Neural progenitor cell (in vitro differentiated cells): ENCODE results near the gene WEE1. TPM values are rescaled to one million over a fixed set of nuclear protein-coding genes. Genes with fewer than 3 reads are reported as not detected.

Source experiments
- DNase-seq: peaks from one replicate; pipeline ENCODE4 v3.0.0-alpha.2; 2016; ENCODE audit warnings: low spot score
- H2AFZ ChIP-seq: fragments of 200-600 bp; sonication (generic); replicated peaks from 2 replicates; pipeline ENCODE4 v1.6.1; 2016; ENCODE audit warnings: antibody characterized with exemption
- H3F3A ChIP-seq: fragments of 200-600 bp; sonication (generic); 2 replicates; pipeline ENCODE4 v1.6.1; 2016; ENCODE audit warnings: antibody characterized with exemption, low read depth
- H3K27ac ChIP-seq: fragments of 200-600 bp; sonication (generic); 2 replicates; pipeline ENCODE4 v1.5.1; 2016; ENCODE audit warnings: mild to moderate bottlenecking
- H3K27me3 ChIP-seq: fragments of 200-600 bp; sonication (generic); 2 replicates; pipeline ENCODE4 v1.6.1; 2016; ENCODE audit warnings: mild to moderate bottlenecking, moderate library complexity
- H3K36me3 ChIP-seq: fragments of 200-600 bp; sonication (generic); 2 replicates; pipeline ENCODE4 v1.5.1; 2016
- H3K4me1 ChIP-seq: fragments of 200-600 bp; sonication (generic); 2 replicates; pipeline ENCODE4 v1.6.1; 2016; ENCODE audit warnings: mixed run types
- H3K4me2 ChIP-seq: fragments of 200-600 bp; sonication (generic); 2 replicates; pipeline ENCODE4 v1.6.1; 2016
- H3K4me3 ChIP-seq: fragments of 200-600 bp; sonication (generic); 2 replicates; pipeline ENCODE4 v1.5.1; 2016
- H3K79me2 ChIP-seq: fragments of 200-600 bp; sonication (generic); 2 replicates; pipeline ENCODE4 v1.6.1; 2016; ENCODE audit warnings: low read depth
- H3K9ac ChIP-seq: fragments of 200-600 bp; sonication (generic); 2 replicates; pipeline ENCODE4 v1.6.1; 2016
- H3K9me3 ChIP-seq: fragments of 200-600 bp; sonication (generic); 2 replicates; pipeline ENCODE4 v1.5.1; 2016; ENCODE audit warnings: low read depth
- H4K20me1 ChIP-seq: fragments of 200-600 bp; sonication (generic); 2 replicates; pipeline ENCODE4 v1.6.1; 2016; ENCODE audit warnings: low read depth
- H3K27ac Mint-ChIP-seq: 3 replicates; pipeline ENCODE4 v1.8.0; 2021; ENCODE audit warnings: mixed read lengths
- H3K27me3 Mint-ChIP-seq: 2 replicates; pipeline ENCODE4 v1.8.0; 2022; ENCODE audit warnings: low read depth, mild to moderate bottlenecking, inconsistent platforms, moderate library complexity, mixed read lengths; ENCODE audit not compliant: insufficient read depth
- H3K36me3 Mint-ChIP-seq: 3 replicates; pipeline ENCODE4 v1.8.0; 2021; ENCODE audit warnings: mixed read lengths
- H3K4me1 Mint-ChIP-seq: 3 replicates; pipeline ENCODE4 v1.8.0; 2021; ENCODE audit warnings: mixed read lengths
- H3K4me3 Mint-ChIP-seq: 3 replicates; pipeline ENCODE4 v1.8.0; 2021; ENCODE audit warnings: mild to moderate bottlenecking, moderate library complexity, mixed read lengths
- H3K9me3 Mint-ChIP-seq: 3 replicates; pipeline ENCODE4 v1.8.0; 2020; ENCODE audit warnings: mixed read lengths
- CTCF ChIP-seq: fragments of 200-600 bp; sonication (generic); IDR thresholded peaks from 2 replicates; pipeline ENCODE4 v1.5.1; 2017; ENCODE audit warnings: antibody characterized with exemption, mild to moderate bottlenecking
- EZH2 ChIP-seq: fragments of 200-600 bp; sonication (generic); IDR thresholded peaks from 2 replicates; pipeline ENCODE4 v1.6.1; 2017; ENCODE audit warnings: antibody characterized with exemption, mild to moderate bottlenecking, moderate library complexity
- EZH2phosphoT487 ChIP-seq: fragments of 200-600 bp; sonication (generic); IDR thresholded peaks from 2 replicates; pipeline ENCODE4 v1.6.1; 2017; ENCODE audit warnings: antibody characterized with exemption
- total RNA-seq: library from RNA; depleted of rRNA; stranded (reverse); fragments of >200 nt; gene quantifications from 2 replicates; pipeline ENCODE4 v1.2.3, GENCODE V29; 2015; ENCODE audit warnings: low replicate concordance

The WEE1 gene
- total RNA-seq, 1 donor from 2014 or later: 156 TPM

DNA sequence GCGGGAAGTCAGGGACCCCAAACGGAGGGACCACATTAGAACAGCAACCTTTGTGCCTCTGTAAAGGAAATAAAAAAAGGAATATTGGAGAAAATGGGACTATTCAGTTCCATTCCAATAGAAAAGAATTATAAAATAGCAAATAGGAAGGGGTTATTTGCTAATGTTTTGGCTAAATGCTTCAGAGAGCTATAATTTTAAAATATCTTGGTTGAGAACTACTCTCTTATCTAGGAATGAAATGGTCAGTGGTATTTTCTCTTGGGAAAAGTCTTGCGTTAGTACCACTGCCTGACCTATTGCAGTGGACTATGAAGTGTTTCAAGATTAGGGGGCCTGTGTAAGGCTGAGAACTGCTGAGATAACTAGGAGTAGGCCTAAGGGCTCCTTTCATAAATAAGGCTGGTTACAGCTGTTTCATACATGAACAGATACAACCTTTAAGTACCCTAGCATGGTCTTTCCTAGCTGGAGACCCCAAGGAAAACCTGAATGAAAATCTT lies 6.9 kb upstream of the WEE1 start:
- peaks cover 9% of the 10 kb centered on the region for H3K9me3 Mint-ChIP-seq
- peaks cover 48% of the 10 kb centered on the region for H3K4me1 Mint-ChIP-seq
- no peak overlapping the region for H3K4me3 ChIP-seq
- no peaks in the 10 kb centered on the region for H3K9me3 ChIP-seq
- H3K27ac Mint-ChIP-seq: peak overlapping the region; percentile 99
- H3K36me3 Mint-ChIP-seq: no peaks in the 10 kb centered on the region
- H3K4me3 Mint-ChIP-seq: no peak overlapping the region
- peaks cover 2% of the 10 kb centered on the region for H3K27me3 ChIP-seq
- no peak for TF ChIP-seq CTCF
- no peak for TF ChIP-seq EZH2
- TF ChIP-seq EZH2phosphoT487: no peak
- DNase-seq: no peak
- H3K27ac ChIP-seq: peak overlapping the region; percentile 46
- H3K79me2 ChIP-seq: no peaks in the 10 kb centered on the region
- no peak overlapping the region for H2AFZ ChIP-seq
- H3K4me2 ChIP-seq: peak overlapping the region; percentile 21
- H3K27me3 Mint-ChIP-seq: peaks cover 6% of the 10 kb centered on the region
- H3K4me1 ChIP-seq: peaks cover 27% of the 10 kb centered on the region
- H3F3A ChIP-seq: peaks cover 41% of the 10 kb centered on the region
- H3K36me3 ChIP-seq: no peaks in the 10 kb centered on the region
- H4K20me1 ChIP-seq: no peaks in the 10 kb centered on the region
- no peak overlapping the region for H3K9ac ChIP-seq

- Mint-ChIP-seq H3K27ac (peak overlapping the region; percentile 99), H3K9me3 (peaks cover 2% of the 10 kb centered on the region), H3K36me3 (no peaks in the 10 kb centered on the region), H3K4me1 (peaks cover 55% of the 10 kb centered on the region), H3K27me3 (peaks cover 6% of the 10 kb centered on the region), H3K4me3 (peak overlapping the region; percentile 73)
- H3K27ac ChIP-seq: no peak overlapping the region
- H3K27me3 ChIP-seq: peaks cover 10% of the 10 kb centered on the region
- H3K9ac ChIP-seq: no peak overlapping the region
- peaks cover 48% of the 10 kb centered on the region for H3F3A ChIP-seq
- TF ChIP-seq EZH2 (no peak), EZH2phosphoT487 (no peak), CTCF (no peak)
- no peak for DNase-seq
- H2AFZ ChIP-seq: no peak overlapping the region
- no peaks in the 10 kb centered on the region for H3K79me2 ChIP-seq
- no peaks in the 10 kb centered on the region for H3K9me3 ChIP-seq
- H3K4me3 ChIP-seq: no peak overlapping the region
- no peaks in the 10 kb centered on the region for H3K36me3 ChIP-seq
- no peak overlapping the region for H3K4me2 ChIP-seq
- H3K4me1 ChIP-seq: peaks cover 32% of the 10 kb centered on the region
- no peaks in the 10 kb centered on the region for H4K20me1 ChIP-seq
These were observed 6.1 kb upstream of the WEE1 start for GRCh38 chr11:9567401-9567800.

DNA sequence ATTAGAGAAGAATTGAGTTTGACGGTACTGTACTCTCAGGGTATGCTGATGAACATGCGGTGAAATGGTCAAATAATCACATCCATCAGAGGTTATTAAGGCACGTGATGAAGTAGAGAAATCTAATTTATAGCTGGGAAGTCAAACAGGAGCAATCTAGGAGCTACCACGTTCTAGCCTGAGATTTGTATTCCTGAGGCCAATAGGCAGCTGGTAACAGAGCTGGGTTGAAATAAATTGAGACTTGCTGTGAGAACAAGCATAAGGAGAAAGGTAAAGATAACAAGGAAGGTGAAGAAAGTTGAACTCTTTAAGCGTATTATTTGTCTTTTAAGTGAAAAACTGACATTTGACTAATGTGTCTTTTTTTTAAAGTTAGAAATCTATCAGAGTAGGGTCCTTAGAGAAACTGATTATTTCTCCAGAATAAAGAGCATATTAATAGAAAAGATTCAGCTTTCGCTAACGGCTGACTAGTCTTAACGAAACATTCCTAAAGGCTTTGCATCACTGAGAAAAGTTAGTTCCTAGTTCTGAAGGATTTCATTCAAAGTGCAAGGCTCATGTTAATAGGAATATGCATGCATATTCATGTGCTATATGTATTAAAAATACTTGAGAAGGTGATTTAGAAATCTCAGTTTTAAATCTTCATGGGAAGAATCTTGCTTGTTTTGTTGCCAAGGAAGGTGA lies 5.2 kb upstream of the WEE1 start:
- Mint-ChIP-seq H3K4me1 (peaks cover 57% of the 10 kb centered on the region), H3K27ac (peak overlapping the region; percentile 99), H3K36me3 (no peaks in the 10 kb centered on the region), H3K27me3 (peaks cover 6% of the 10 kb centered on the region), H3K4me3 (peak overlapping the region; percentile 78), H3K9me3 (no peaks in the 10 kb centered on the region)
- Histone ChIP-seq H3K4me1 (peaks cover 32% of the 10 kb centered on the region), H3K27ac (no peak overlapping the region), H3K27me3 (peaks cover 13% of the 10 kb centered on the region), H3K9ac (no peak overlapping the region), H2AFZ (peak overlapping the region; percentile 70), H3F3A (peaks cover 56% of the 10 kb centered on the region), H3K4me3 (no peak overlapping the region), H3K36me3 (no peaks in the 10 kb centered on the region), H3K9me3 (no peaks in the 10 kb centered on the region), H3K4me2 (peak overlapping the region; percentile 20), H4K20me1 (no peaks in the 10 kb centered on the region), H3K79me2 (no peaks in the 10 kb centered on the region)
- no peak for DNase-seq
- TF ChIP-seq EZH2phosphoT487 (no peak), CTCF (no peak), EZH2 (no peak)
